Erythroblast (primary cell): Measurements from ENCODE around the gene ARHGAP5.

ENCODE experiments used
- GATA1 ChIP-seq: IDR thresholded peaks from 2 replicates; pipeline ENCODE4 v1.6.1; 2011; ENCODE audit warnings: low read depth, mild to moderate bottlenecking, control low read depth, low read length, moderate library complexity
- POLR2A ChIP-seq: IDR thresholded peaks from 2 replicates; pipeline ENCODE4 v1.6.1; 2011; ENCODE audit warnings: mild to moderate bottlenecking, low read length

DNA sequence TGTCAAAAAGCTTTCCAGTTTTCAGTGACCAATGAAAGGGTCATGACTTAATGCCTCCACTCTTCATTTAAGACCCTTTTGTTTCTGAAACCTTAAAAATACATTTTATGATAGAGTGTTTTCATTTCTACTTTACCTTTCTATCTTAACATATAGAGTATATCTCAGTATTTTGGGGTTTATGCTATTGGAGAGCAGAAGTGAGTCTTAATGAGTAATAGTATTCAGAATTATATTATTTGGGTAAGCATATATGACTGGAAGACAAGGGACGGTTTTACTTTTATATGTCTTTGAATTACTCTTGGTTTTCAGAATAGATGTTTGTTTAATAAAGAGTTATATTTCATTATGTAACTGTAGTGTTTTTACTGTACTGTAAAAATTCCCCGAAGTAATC, 10.8 kb downstream of the ARHGAP5 start:
- TF ChIP-seq POLR2A (no peak), GATA1 (no peak)
